Keratinocyte (primary cell): Measurements from ENCODE around the gene PEX7. TPM values are rescaled to one million over a fixed set of nuclear protein-coding genes. Genes with fewer than 3 reads are reported as not detected.

Experiments used
- DNase-seq: peaks from one replicate; pipeline ENCODE4 v3.0.0-alpha.2; 2011; ENCODE audit warnings: low read depth, missing footprints, low spot score
- FAIRE-seq: peaks from 2 replicates; lab custom pipeline; 2011; peaks lifted over from hg19 to GRCh38; lab: Jason Lieb, UNC
- H2AFZ ChIP-seq: 2 replicates; pipeline ENCODE4 v1.6.0; 2012; ENCODE audit warnings: low read length, control low read depth, inconsistent platforms; ENCODE audit not compliant: control insufficient read depth
- H3K27ac ChIP-seq: 2 replicates; pipeline ENCODE4 v1.5.1; 2011; ENCODE audit warnings: low read length; ENCODE audit not compliant: control insufficient read depth, insufficient read depth
- H3K27me3 ChIP-seq: 3 replicates; pipeline ENCODE4 v1.6.0; 2011; ENCODE audit warnings: low read length; ENCODE audit not compliant: control insufficient read depth, insufficient read depth; ENCODE audit errors: extremely low read depth
- H3K36me3 ChIP-seq, 2 experiments: 2 replicates in 1 of 2; 3 replicates in 1 of 2; pipeline ENCODE4 v1.5.1; 2011; ENCODE audit warnings: low read length in 2 of 2, mild to moderate bottlenecking in 1 of 2; ENCODE audit not compliant: control insufficient read depth in 2 of 2, insufficient read depth in 2 of 2; ENCODE audit errors: extremely low read depth in 1 of 2
- H3K4me1 ChIP-seq: 3 replicates; pipeline ENCODE4 v1.5.1; 2011; ENCODE audit warnings: low read length; ENCODE audit not compliant: control insufficient read depth, insufficient read depth; ENCODE audit errors: extremely low read depth
- H3K4me2 ChIP-seq: 3 replicates; pipeline ENCODE4 v1.6.0; 2011; ENCODE audit warnings: low read depth, low read length; ENCODE audit not compliant: control insufficient read depth, insufficient read depth; ENCODE audit errors: extremely low read depth
- H3K4me3 ChIP-seq, 3 experiments: fragments of 200-600 bp in 1 of 3; sonication (generic) in 1 of 3; 2 replicates in 2 of 3; 3 replicates in 1 of 3; pipeline ENCODE4 v1.5.1; 2011 to 2016; ENCODE audit warnings: low read length in 3 of 3, mild to moderate bottlenecking in 3 of 3, control low read depth in 2 of 3, inconsistent platforms in 1 of 3, low read depth in 1 of 3, mixed read lengths in 1 of 3, mixed run types in 1 of 3, moderate library complexity in 1 of 3; ENCODE audit not compliant: control insufficient read depth in 2 of 3, insufficient read depth in 2 of 3; ENCODE audit errors: extremely low read depth in 1 of 3
- H3K79me2 ChIP-seq: 2 replicates; pipeline ENCODE4 v1.6.0; 2012; ENCODE audit warnings: low read length; ENCODE audit not compliant: control insufficient read depth, insufficient read depth
- H3K9ac ChIP-seq: 3 replicates; pipeline ENCODE4 v1.6.0; 2011; ENCODE audit warnings: low read length; ENCODE audit not compliant: control insufficient read depth, insufficient read depth; ENCODE audit errors: extremely low read depth
- H3K9me1 ChIP-seq: 3 replicates; pipeline ENCODE4 v1.6.0; 2011; ENCODE audit warnings: low read length; ENCODE audit not compliant: control insufficient read depth, insufficient read depth; ENCODE audit errors: extremely low read depth
- H3K9me3 ChIP-seq: 2 replicates; pipeline ENCODE4 v1.5.1; 2012; ENCODE audit warnings: low read depth, low read length; ENCODE audit not compliant: control insufficient read depth
- H4K20me1 ChIP-seq: 3 replicates; pipeline ENCODE4 v1.6.0; 2011; ENCODE audit warnings: low read length; ENCODE audit not compliant: control insufficient read depth, insufficient read depth; ENCODE audit errors: extremely low read depth
- CTCF ChIP-seq, 3 experiments: IDR thresholded peaks in 1 of 3; conservative IDR thresholded peaks in 1 of 3; optimal IDR thresholded peaks in 1 of 3; 2 replicates in 2 of 3; 3 replicates in 1 of 3; pipeline versions ENCODE3 to v1.5.1; 2011; ENCODE audit warnings: low read length in 3 of 3, mild to moderate bottlenecking in 3 of 3, moderate library complexity in 2 of 3, control low read depth in 1 of 3, inconsistent platforms in 1 of 3; ENCODE audit not compliant: insufficient read depth in 2 of 3; ENCODE audit errors: extremely low read depth in 1 of 3
- EZH2 ChIP-seq: IDR thresholded peaks from one replicate; pipeline ENCODE4 v1.6.1; 2012; ENCODE audit warnings: inconsistent platforms, mild to moderate bottlenecking, low read length, moderate library complexity
- dilution Hi-C: fragments of 300-500 bp; cut with MboI; formaldehyde crosslinking; loops from one replicate; pipeline ENCODE4 v1.7.0; 2020; ENCODE audit warnings: low sequenced_read_pairs; ENCODE audit not compliant: extremely low pct_ligation_motif_present
- polyA plus RNA-seq, 5 experiments: library from polyadenylated mRNA; depleted of rRNA in 3 of 5; stranded (reverse) in 3 of 5; stranded (forward) in 1 of 5; unstranded in 1 of 5; fragments of >200 nt; gene quantifications; 1 replicate in 1 of 5; 2 replicates in 3 of 5; 3 replicates in 1 of 5; pipeline versions ENCODE4 v1.2.1 to v1.2.3, GENCODE V29; 2011 to 2012; ENCODE audit warnings: missing spikeins in 2 of 5, low read depth in 1 of 5, low replicate concordance in 1 of 5

PEX7 gene
- polyA plus RNA-seq, 1 donor (not counting 4 experiments of a cell fraction or from before 2014, with no cell fraction given): 15.6 TPM

- no peak for TF ChIP-seq EZH2
- TF ChIP-seq CTCF (optimal IDR thresholded peaks at IDR 0.05 in 1 of 3, IDR thresholded peaks at IDR 0.05 in 1 of 3, conservative IDR thresholded peaks at IDR 0.05 in 1 of 3; ENCODE audit: extremely low read depth in 1 of 3, insufficient read depth in 2 of 3, low read length in 3 of 3): no peak
- H3K4me2 ChIP-seq: no peak overlapping the region
- H3K4me3 ChIP-seq: no peak overlapping the region
- no peaks in the 10 kb centered on the region for H3K79me2 ChIP-seq
- H3K4me1 ChIP-seq: no peaks in the 10 kb centered on the region
- no peak for FAIRE-seq
- no peak for DNase-seq
- H3K9me1 ChIP-seq: no peaks in the 10 kb centered on the region
- H3K36me3 ChIP-seq: peaks cover 0 to 4% of the 10 kb centered on the region in 2 experiments
- no peak overlapping the region for H3K9ac ChIP-seq
- H3K9me3 ChIP-seq: no peaks in the 10 kb centered on the region
- H4K20me1 ChIP-seq: no peaks in the 10 kb centered on the region
- H2AFZ ChIP-seq: no peak overlapping the region
- H3K27me3 ChIP-seq: no peaks in the 10 kb centered on the region
- no peak overlapping the region for H3K27ac ChIP-seq
- dilution Hi-C loops: no loop called here
Measured at GRCh38 chr6:136895901-136896300, 73.5 kb downstream of the PEX7 start.

DNA sequence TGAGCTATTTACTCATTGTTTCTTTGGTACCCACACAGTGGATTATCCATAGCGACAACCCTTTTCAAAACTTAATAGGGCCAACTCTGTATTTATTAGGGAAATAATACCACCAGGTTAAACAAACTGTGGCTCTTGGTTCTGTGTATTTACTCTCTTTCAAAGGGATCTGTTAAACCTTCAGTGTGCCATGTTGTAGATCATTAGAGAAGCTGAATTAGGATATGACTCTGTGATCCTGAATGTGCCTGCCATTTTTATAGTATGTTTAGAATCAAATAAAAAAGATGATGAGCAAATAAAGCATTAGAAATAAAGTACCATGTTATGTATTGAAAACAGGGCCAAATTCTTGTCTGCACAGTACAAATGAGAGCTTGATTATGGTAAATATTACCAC lies 74.7 kb downstream of the PEX7 start:
- Histone ChIP-seq H3K27me3 (no peaks in the 10 kb centered on the region), H3K4me2 (no peak overlapping the region), H3K9ac (no peak overlapping the region), H3K27ac (no peak overlapping the region), H3K9me1 (no peaks in the 10 kb centered on the region), H3K4me1 (no peaks in the 10 kb centered on the region), H3K36me3 (peaks cover 4 to 5% of the 10 kb centered on the region in 2 experiments), H4K20me1 (no peaks in the 10 kb centered on the region), H3K9me3 (no peaks in the 10 kb centered on the region), H3K4me3 (no peak overlapping the region), H2AFZ (no peak overlapping the region), H3K79me2 (no peaks in the 10 kb centered on the region)
- DNase-seq (no peak), FAIRE-seq (no peak)
- no peak for TF ChIP-seq EZH2
- TF ChIP-seq CTCF (optimal IDR thresholded peaks at IDR 0.05 in 1 of 3, IDR thresholded peaks at IDR 0.05 in 1 of 3, conservative IDR thresholded peaks at IDR 0.05 in 1 of 3; ENCODE audit: extremely low read depth in 1 of 3, insufficient read depth in 2 of 3, low read length in 3 of 3): no peak
- dilution Hi-C loops: no loop called here
